ENCODE measurements around the gene SOCS3. TPM values are rescaled to one million over a fixed set of nuclear protein-coding genes. Genes with fewer than 3 reads are reported as not detected.
A peak's percentile ranks its signal among the peaks of the same experiment; 100 is the strongest.

The SOCS3 gene
- total RNA-seq, 1 experiment from 2014 or later = 53.1 TPM

GRCh38 chr17:78322858-78323455 lies 36.9 kb downstream of the SOCS3 start:
- Histone ChIP-seq H3K9me3 (ENCODE audit: control insufficient read depth, insufficient read depth, low read depth, low read length) (no peaks in the 10 kb centered on the region), H3K4me3 (ENCODE audit: low read depth in 2 of 2, low read length in 2 of 2) (no peak overlapping the region), H3K4me1 (ENCODE audit: control insufficient read depth, insufficient read depth, low read length) (peaks cover 19% of the 10 kb centered on the region), H3K27me3 (ENCODE audit: control insufficient read depth, insufficient read depth, low read length) (no peaks in the 10 kb centered on the region), H3K27ac (ENCODE audit: low read length) (peak overlapping the region; percentile 27; the same call in 1 of the 2 replicates), H3K36me3 (ENCODE audit: control insufficient read depth, insufficient read depth, low read length) (no peaks in the 10 kb centered on the region)
- ATAC-seq = no peak
- POLR2A ChIA-PET = no interaction called here
- DNase-seq (ENCODE audit: low read depth, low spot score) = no peak
- BruUV-seq (replicated peaks) = no TSS peak
- CTCF ChIA-PET = no interaction called here
- intact Hi-C loops (cut with micrococcal nuclease; ENCODE audit: unreplicated experiment) = no loop called here
- TF ChIP-seq REST (IDR thresholded peaks at IDR 0.05; ENCODE audit: insufficient read depth in 1 of 2, low read depth in 2 of 2, low read length in 1 of 2) = no peak
- no peak for TF ChIP-seq CTCF (IDR thresholded peaks at IDR 0.05)
- no peak for TF ChIP-seq SIN3A (IDR thresholded peaks at IDR 0.05; ENCODE audit: borderline replicate concordance, insufficient read depth, low read depth, low read length)
- no peak for TF ChIP-seq TCF7L2 (IDR thresholded peaks at IDR 0.05; ENCODE audit: low read depth, low read length)
- no peak for TF ChIP-seq POLR2AphosphoS5 (IDR thresholded peaks at IDR 0.05; ENCODE audit: low read depth, low read length)
- in situ Hi-C loops (cut with HindIII; ENCODE audit: low pct_unique_long_range_greater_than_20kb, low sequenced_read_pairs) = no loop called here

GRCh38 chr17:78322327-78322857 lies 37.5 kb downstream of the SOCS3 start:
- ChIA-PET CTCF (no interaction called here), POLR2A (no interaction called here)
- H3K9me3 ChIP-seq (ENCODE audit: control insufficient read depth, insufficient read depth, low read depth, low read length) = no peaks in the 10 kb centered on the region
- no peaks in the 10 kb centered on the region for H3K27me3 ChIP-seq (ENCODE audit: control insufficient read depth, insufficient read depth, low read length)
- intact Hi-C loops (cut with micrococcal nuclease; ENCODE audit: unreplicated experiment) = no loop called here
- peaks cover 25% of the 10 kb centered on the region for H3K4me1 ChIP-seq (ENCODE audit: control insufficient read depth, insufficient read depth, low read length)
- DNase-seq (ENCODE audit: low read depth, low spot score) = no peak
- no peaks in the 10 kb centered on the region for H3K36me3 ChIP-seq (ENCODE audit: control insufficient read depth, insufficient read depth, low read length)
- H3K4me3 ChIP-seq (ENCODE audit: low read depth in 2 of 2, low read length in 2 of 2) = no peak overlapping the region
- peak overlapping the region; percentile 27; the same call in 1 of the 2 replicates for H3K27ac ChIP-seq (ENCODE audit: low read length)
- ATAC-seq = no peak
- TF ChIP-seq POLR2AphosphoS5 (IDR thresholded peaks at IDR 0.05; ENCODE audit: low read depth, low read length) (no peak), REST (IDR thresholded peaks at IDR 0.05; ENCODE audit: insufficient read depth in 1 of 2, low read depth in 2 of 2, low read length in 1 of 2) (no peak), CTCF (IDR thresholded peaks at IDR 0.05) (no peak), TCF7L2 (IDR thresholded peaks at IDR 0.05; ENCODE audit: low read depth, low read length) (no peak), SIN3A (IDR thresholded peaks at IDR 0.05; ENCODE audit: borderline replicate concordance, insufficient read depth, low read depth, low read length) (no peak)
- no TSS peak for BruUV-seq (replicated peaks)
- in situ Hi-C loops (cut with HindIII; ENCODE audit: low pct_unique_long_range_greater_than_20kb, low sequenced_read_pairs) = no loop called here
